Heart left ventricle (tissue), 16 donors: ENCODE data around the gene CD59. TPM values are rescaled to one million over a fixed set of nuclear protein-coding genes. Genes with fewer than 3 reads are reported as not detected.

Experiments
- ATAC-seq, 4 donors: fragments of 200-7000 bp; cut with Tn5 transposase; one replicate each; pipeline ENCODE4 v1.9.1; 2020 to 2022; ENCODE audit warnings: moderate library complexity in 4 of 4, mild to moderate bottlenecking in 3 of 4, moderate number of reproducible peaks in 1 of 4
- DNase-seq, 5 donors: peaks; one replicate each; pipeline ENCODE4 v3.0.0-alpha.2; 2020
- H3K27ac ChIP-seq, 12 donors: fragments of 200-600 bp; sonication (generic) in 4 of 12; one replicate each; pipeline versions ENCODE4 v1.5.0 to v1.8.0; 2016 to 2022; ENCODE audit warnings: mild to moderate bottlenecking in 2 of 12
- H3K27me3 ChIP-seq, 9 donors: fragments of 200-600 bp; sonication (generic) in 2 of 9; one replicate each; pipeline versions ENCODE4 v1.5.1 to v1.8.0; 2016 to 2022; ENCODE audit warnings: mild to moderate bottlenecking in 3 of 9
- H3K36me3 ChIP-seq, 9 donors: fragments of 200-600 bp; sonication (generic) in 2 of 9; one replicate each; pipeline versions ENCODE4 v1.5.0 to v1.8.0; 2018 to 2022; ENCODE audit warnings: mild to moderate bottlenecking in 2 of 9
- H3K4me1 ChIP-seq, 12 donors: fragments of 200-600 bp; sonication (generic) in 4 of 12; one replicate each; pipeline versions ENCODE4 v1.5.0 to v1.8.0; 2016 to 2022; ENCODE audit warnings: mild to moderate bottlenecking in 3 of 12
- H3K4me3 ChIP-seq, 12 donors: fragments of 200-600 bp; sonication (generic) in 4 of 12; one replicate each; pipeline versions ENCODE4 v1.5.0 to v1.8.0; 2017 to 2022; ENCODE audit warnings: mild to moderate bottlenecking in 9 of 12, moderate library complexity in 4 of 12
- H3K9me3 ChIP-seq, 12 donors: fragments of 200-600 bp; sonication (generic) in 4 of 12; one replicate each; pipeline versions ENCODE4 v1.5.0 to v1.8.0; 2016 to 2022; ENCODE audit warnings: mild to moderate bottlenecking in 1 of 12
- CTCF ChIP-seq, 12 donors: fragments of 200-600 bp; sonication (generic) in 4 of 12; IDR thresholded peaks; one replicate each; pipeline versions ENCODE4 v1.5.0 to v1.8.0; 2018 to 2022; ENCODE audit warnings: antibody characterized with exemption in 12 of 12, mild to moderate bottlenecking in 5 of 12
- POLR2A ChIP-seq, 2 donors: fragments of 450-650 bp; IDR thresholded peaks; one replicate each; pipeline ENCODE4 v1.6.1; 2017; ENCODE audit warnings: antibody characterized with exemption in 2 of 2, mild to moderate bottlenecking in 2 of 2, moderate library complexity in 2 of 2
- WGBS, 4 donors: extraction: QIAGEN DNeasy Blood & Tissue Kit in 2 of 4; methylation state at CpG; one replicate each; pipeline versions ENCODE4 v1.1.5 to v1.1.7; 2013 to 2018; 5-methylcytosine and 5-hydroxymethylcytosine counted together
- intact Hi-C, 10 donors: fragments of 100-400 bp; cut with DNase I; formaldehyde crosslinking; loops; one replicate each; pipeline versions ENCODE4 v1.11.1 to v1.14.2; 2022
- polyA plus RNA-seq, 2 donors: library from polyadenylated mRNA; stranded (reverse); fragments of 200-250 nt; gene quantifications; one replicate each; pipeline ENCODE4 v1.2.3, GENCODE V29; 2013
- total RNA-seq, 9 donors: library from RNA; depleted of rRNA in 2 of 9; stranded (reverse); fragments of >200 nt in 2 of 9; fragmentation: NEBNext Ultra II Directional in 3 of 9; extraction: Animal tissue kit (Norgen Biotek cat#: 25700) in 3 of 9; gene quantifications; one replicate each; pipeline versions ENCODE4 v1.1.0 to v1.2.4, GENCODE V29; 2016 to 2023
- donor health status: ischemic (EF 13 %, LVEDD 7.1; RV severe dilation, severe dysfunction).
- donor health status: healthy with polysubstance abuse.
- donor health status: DM: no; HTN: yes; CAD: no.
- donor health status: DM: no; HTN: no; CAD: no.
- donor health status: ischemic (EF 25% LVEDD 6.9; RV normal size, moderate dysfunction).
- donor health status: ischemic (EF 25% LVEDD 5.7; RV mildly dilated, moderate dysfunction).
- donor health status: healthy.
- donor health status: DM: yes; HTN: yes; CAD: no.
- donor health status: ischemic (EF 35%, LVEDD 5.7; RV mildly dilated, moderate dysfunction).
- donor health status: nonischemic (EF 11% LVEDD 7.7; RV severe dilation, severe dysfunction).
- donor health status: DM: yes; HTN: yes; CAD: no.
- donor health status: PGD.
- donor health status: ischemic (EF 29% LVEDD 5.4; RV normal size, mild dysfunction).
- donor health status: nonischemic (EF 23%, LVEDD 6.1; RV moderate dilation, normal function).

Gene CD59
- total and polyA plus RNA-seq, 11 donors, result 133 to 1,434 (median 930) TPM

GRCh38 chr11:33734441-33735270, 1.6 kb downstream of the CD59 start:
- H3K4me1 ChIP-seq, result peaks cover 4 to 67% (median 57%) of the 10 kb centered on the region in 12 donors
- intact Hi-C loops, result loop anchor here in 8 of 10 donors (1.0 to 5.0 kb wide), 5 partner anchors 11 to 477 kb away; partner anchors contain the start of genes C11orf91 (in 5 of the 8) and HIPK3 (in 2 of the 8)
- peak overlapping the region; percentile 93 to 100 (median 98) for H3K27ac ChIP-seq
- peak in 2 of 5 donors; percentile 38 to 42 for DNase-seq
- H3K9me3 ChIP-seq, result no peaks in the 10 kb centered on the region
- peaks cover 0 to 27% (median 17%) of the 10 kb centered on the region in 9 donors for H3K36me3 ChIP-seq
- H3K4me3 ChIP-seq, result peak overlapping the region; percentile 75 to 98 (median 92)
- peak in 1 of 2 donors; percentile 64 for TF ChIP-seq POLR2A (IDR thresholded peaks at IDR 0.05)
- TF ChIP-seq CTCF (IDR thresholded peaks at IDR 0.05), result no peak
- peak; percentile 18 to 62 (median 38) for ATAC-seq
- no peaks in the 10 kb centered on the region for H3K27me3 ChIP-seq
- 3 to 11% (median 8%) methylated on average over 15 of the region's 15 CpGs for WGBS, 4 donors

- H3K4me3 ChIP-seq, result peak overlapping the region in 11 of 12 donors; percentile 75 to 98 (median 94)
- no peak for ATAC-seq
- H3K9me3 ChIP-seq, result no peaks in the 10 kb centered on the region
- H3K4me1 ChIP-seq, result peaks cover 4 to 72% (median 63%) of the 10 kb centered on the region in 12 donors
- TF ChIP-seq POLR2A (IDR thresholded peaks at IDR 0.05) (no peak), CTCF (IDR thresholded peaks at IDR 0.05) (no peak)
- peaks cover 0 to 30% (median 17%) of the 10 kb centered on the region in 9 donors for H3K36me3 ChIP-seq
- H3K27me3 ChIP-seq, result no peaks in the 10 kb centered on the region
- H3K27ac ChIP-seq, result peak overlapping the region in 11 of 12 donors; percentile 93 to 100 (median 97)
- intact Hi-C loops, result loop anchor here in 1 of 10 donors (2.0 kb wide), 1 partner anchor 33 kb away; the partner anchor contains the start of gene C11orf91
- DNase-seq, result no peak
- WGBS, 4 donors, result 32 to 50% (median 39%) methylated on average over 7 of the region's 7 CpGs
Observed at GRCh38 chr11:33733980-33734379, 2.2 kb downstream of the CD59 start.

- H3K27me3 ChIP-seq, result no peaks in the 10 kb centered on the region
- H3K4me1 ChIP-seq, result peaks cover 4 to 70% (median 62%) of the 10 kb centered on the region in 12 donors
- ATAC-seq (no peak), DNase-seq (no peak)
- H3K36me3 ChIP-seq, result peaks cover 0 to 30% (median 17%) of the 10 kb centered on the region in 9 donors
- intact Hi-C loops, result no loop called here
- H3K9me3 ChIP-seq, result no peaks in the 10 kb centered on the region
- peak overlapping the region in 10 of 12 donors; percentile 1 to 98 (median 62) for H3K27ac ChIP-seq
- peak overlapping the region in 5 of 12 donors; percentile 7 to 97 (median 87) for H3K4me3 ChIP-seq
- TF ChIP-seq CTCF (IDR thresholded peaks at IDR 0.05), result no peak
- no peak for TF ChIP-seq POLR2A (IDR thresholded peaks at IDR 0.05)
- 48 to 60% (median 54%) methylated on average over 9 of the region's 9 CpGs for WGBS, 4 donors
Observed at GRCh38 chr11:33731723-33732531, 4.3 kb downstream of the CD59 start.
